Stimulated activated naive CD8-positive, alpha-beta T cell treated with anti-CD3 and anti-CD28 coated beads, Interleukin-15, amount 100 ng/mL, for 72 hours (primary cell): ENCODE measurements around the gene EPN3.

Experiments used
- ATAC-seq: fragments of 150-1000 bp; cut with Tn5 transposase; 2 replicates; pipeline ENCODE4 v1.10.0; 2021; ENCODE audit warnings: mild to moderate bottlenecking, moderate library complexity
- DNase-seq, 2 donors: peaks; one replicate each; pipeline ENCODE4 v3.0.0; 2021 to 2022
- H3K27ac Mint-ChIP-seq, 2 donors: one replicate each; pipeline ENCODE4 v1.8.0; 2022; ENCODE audit warnings: mild to moderate bottlenecking in 2 of 2, mixed read lengths in 2 of 2, moderate library complexity in 2 of 2
- H3K27me3 Mint-ChIP-seq: one replicate; pipeline ENCODE4 v1.8.0; 2022; ENCODE audit warnings: mixed read lengths
- H3K4me1 Mint-ChIP-seq: one replicate; pipeline ENCODE4 v1.8.0; 2022; ENCODE audit warnings: mild to moderate bottlenecking, mixed read lengths
- H3K4me3 Mint-ChIP-seq, 2 donors: one replicate each; pipeline ENCODE4 v1.8.0; 2022; ENCODE audit warnings: mild to moderate bottlenecking in 2 of 2, mixed read lengths in 2 of 2, moderate library complexity in 1 of 2
- H3K9me3 Mint-ChIP-seq, 2 donors: one replicate each; pipeline ENCODE4 v1.8.0; 2022; ENCODE audit warnings: mixed read lengths in 2 of 2

Gene EPN3

GRCh38 chr17:50502301-50502990, 30.1 kb upstream of the EPN3 start:
- H3K4me1 Mint-ChIP-seq, result peaks cover 23% of the 10 kb centered on the region

GRCh38 chr17:50505591-50506130, 26.9 kb upstream of the EPN3 start:
- H3K4me1 Mint-ChIP-seq, result peaks cover 50% of the 10 kb centered on the region
- no peak overlapping the region for H3K27ac Mint-ChIP-seq
- H3K9me3 Mint-ChIP-seq, result no peaks in the 10 kb centered on the region
- ATAC-seq (no peak), DNase-seq (no peak)
- no peak overlapping the region for H3K4me3 Mint-ChIP-seq
- H3K27me3 Mint-ChIP-seq, result no peaks in the 10 kb centered on the region

More at GRCh38 chr17:50502301-50502990, 30.1 kb upstream of the EPN3 start:
- DNase-seq (no peak), ATAC-seq (no peak)
- Mint-ChIP-seq H3K4me3 (no peak overlapping the region), H3K27me3 (no peaks in the 10 kb centered on the region), H3K9me3 (no peaks in the 10 kb centered on the region), H3K27ac (no peak overlapping the region)

GRCh38 chr17:50506298-50506697, 26.2 kb upstream of the EPN3 start:
- no peak overlapping the region for H3K27ac Mint-ChIP-seq
- no peaks in the 10 kb centered on the region for H3K27me3 Mint-ChIP-seq
- peaks cover 56% of the 10 kb centered on the region for H3K4me1 Mint-ChIP-seq
- no peak overlapping the region for H3K4me3 Mint-ChIP-seq
- no peaks in the 10 kb centered on the region for H3K9me3 Mint-ChIP-seq
- DNase-seq (no peak), ATAC-seq (no peak)

DNA sequence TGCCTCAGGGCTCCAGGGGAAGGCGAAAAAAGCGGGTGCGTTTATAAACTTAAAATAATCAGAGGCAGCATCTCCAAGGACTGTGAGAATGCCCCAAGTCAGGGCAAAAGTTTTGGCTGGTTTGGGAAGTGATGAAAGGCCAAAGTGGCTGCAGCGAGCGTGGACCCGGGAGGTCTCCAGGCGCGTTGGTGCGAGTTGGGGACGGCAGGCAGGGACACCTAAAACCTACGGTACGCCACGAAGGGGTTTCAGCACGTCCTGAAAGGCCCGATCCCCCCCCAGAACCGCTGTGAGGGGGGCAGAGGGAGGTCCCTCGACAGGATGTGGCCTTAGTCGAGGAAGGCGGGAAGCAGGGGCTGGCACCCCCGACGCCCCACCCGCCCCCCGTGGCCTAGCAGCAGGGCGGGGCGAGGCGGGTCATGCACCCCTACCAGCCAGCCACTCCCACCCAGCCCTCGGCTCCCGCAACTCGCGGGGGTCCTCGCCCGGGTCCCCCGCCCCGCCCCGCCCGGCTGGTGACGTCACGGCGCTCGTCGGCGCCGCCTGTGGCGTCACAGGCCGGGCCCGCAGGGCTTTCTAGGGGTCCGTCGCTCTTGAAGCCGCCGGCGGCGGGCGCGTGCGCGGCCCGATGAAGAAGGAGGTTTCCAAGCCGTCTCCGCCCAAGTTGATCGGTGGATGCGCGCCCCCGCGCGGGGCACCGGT, 24.5 kb upstream of the EPN3 start, which contains the start of gene MYCBPAP:
Gene MYCBPAP (plus strand): TSS at position 569 of the 702 bp plus-strand sequence. CDS start 236 bp downstream, outside the sequence.
- Mint-ChIP-seq H3K9me3 (no peaks in the 10 kb centered on the region), H3K4me1 (peaks cover 64% of the 10 kb centered on the region), H3K4me3 (peak within 1 kb of the TSS; percentile 95), H3K27ac (peak within 1 kb of the TSS; percentile 92 to 94), H3K27me3 (no peaks in the 10 kb centered on the region)
- ATAC-seq (peak; percentile 78), DNase-seq (peak; percentile 81 to 84)

- Mint-ChIP-seq H3K27ac (peak overlapping the region; percentile 60 to 92), H3K27me3 (no peaks in the 10 kb centered on the region), H3K4me1 (peaks cover 59% of the 10 kb centered on the region), H3K9me3 (no peaks in the 10 kb centered on the region), H3K4me3 (peak overlapping the region; percentile 95)
- DNase-seq, result no peak
- no peak for ATAC-seq
Measured at GRCh38 chr17:50508573-50509460, 23.7 kb upstream of the EPN3 start.

GRCh38 chr17:50511058-50511457, 21.5 kb upstream of the EPN3 start:
- no peaks in the 10 kb centered on the region for H3K9me3 Mint-ChIP-seq
- peak overlapping the region in 1 of 2 donors; percentile 81 for H3K27ac Mint-ChIP-seq
- H3K4me3 Mint-ChIP-seq, result peak overlapping the region; percentile 9 to 27
- DNase-seq (peak; percentile 43 to 73), ATAC-seq (peak; percentile 87)
- peaks cover 48% of the 10 kb centered on the region for H3K4me1 Mint-ChIP-seq
- H3K27me3 Mint-ChIP-seq, result no peaks in the 10 kb centered on the region

GRCh38 chr17:50513495-50513894, 19.0 kb upstream of the EPN3 start:
- no peaks in the 10 kb centered on the region for H3K9me3 Mint-ChIP-seq
- no peaks in the 10 kb centered on the region for H3K27me3 Mint-ChIP-seq
- no peak overlapping the region for H3K27ac Mint-ChIP-seq
- peaks cover 40% of the 10 kb centered on the region for H3K4me1 Mint-ChIP-seq
- ATAC-seq (no peak), DNase-seq (no peak)
- no peak overlapping the region for H3K4me3 Mint-ChIP-seq

DNA sequence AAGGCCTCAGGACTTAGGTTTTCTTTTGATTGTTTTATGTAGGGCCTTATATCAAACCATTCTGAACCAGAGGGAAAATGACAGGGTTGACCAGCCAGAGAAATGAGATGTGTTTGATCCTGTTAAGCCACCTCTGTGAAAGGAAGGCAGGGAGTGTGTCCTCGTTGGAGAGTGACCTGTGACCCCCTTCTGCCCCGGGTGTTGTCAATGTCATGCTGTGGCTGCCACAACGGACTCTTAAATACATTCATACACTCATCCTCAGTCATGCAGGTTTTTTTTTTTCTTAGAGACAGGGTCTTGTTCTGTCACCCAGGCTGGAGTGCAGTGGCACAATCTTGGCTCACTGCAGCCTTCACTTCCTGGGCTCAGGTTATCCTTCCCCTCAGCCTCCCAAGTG, 18.1 kb upstream of the EPN3 start:
- ATAC-seq (no peak), DNase-seq (no peak)
- Mint-ChIP-seq H3K27ac (no peak overlapping the region), H3K4me1 (peaks cover 31% of the 10 kb centered on the region), H3K9me3 (no peaks in the 10 kb centered on the region), H3K27me3 (no peaks in the 10 kb centered on the region), H3K4me3 (no peak overlapping the region)

DNA sequence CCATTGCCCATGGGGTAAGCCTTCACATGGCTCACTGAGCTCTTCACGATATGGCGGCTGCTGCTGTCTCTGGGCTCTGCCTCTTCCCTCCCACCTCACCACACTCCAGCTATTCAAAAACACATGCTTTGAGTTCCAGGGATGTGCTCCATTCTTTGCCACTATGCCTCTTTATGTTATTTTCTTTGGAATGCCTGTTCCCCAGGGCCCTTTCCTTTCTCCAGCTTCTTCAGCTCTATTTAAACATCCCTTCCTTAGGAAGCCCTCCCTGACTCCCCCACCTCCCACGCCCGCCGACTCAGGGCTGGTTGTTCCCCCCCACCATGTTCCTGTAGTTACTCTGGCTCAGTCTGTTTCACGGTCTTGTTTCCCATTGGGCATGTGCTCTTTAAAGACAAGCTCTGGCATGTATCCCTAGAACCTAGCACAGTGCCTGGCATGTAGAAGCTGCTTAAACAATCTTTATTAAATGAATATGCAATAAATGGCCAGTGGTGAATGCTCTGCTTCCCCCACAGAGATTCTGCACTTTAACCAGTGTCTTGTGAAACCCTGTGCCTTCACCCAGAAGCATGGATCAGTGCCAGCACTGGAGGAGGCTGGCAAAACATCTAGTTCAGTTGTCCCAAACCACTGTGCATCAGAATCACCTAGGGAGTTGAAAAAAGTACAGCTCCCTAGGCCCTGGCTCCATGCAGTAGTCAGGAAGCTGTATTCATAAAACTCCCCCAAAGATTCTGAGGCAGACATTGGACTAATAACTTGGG, 17.4 kb upstream of the EPN3 start:
- H3K4me3 Mint-ChIP-seq, result no peak overlapping the region
- no peaks in the 10 kb centered on the region for H3K9me3 Mint-ChIP-seq
- no peaks in the 10 kb centered on the region for H3K27me3 Mint-ChIP-seq
- peaks cover 24% of the 10 kb centered on the region for H3K4me1 Mint-ChIP-seq
- peak overlapping the region in 1 of 2 donors; percentile 42 for H3K27ac Mint-ChIP-seq
- ATAC-seq (no peak), DNase-seq (no peak)

- H3K9me3 Mint-ChIP-seq, result no peaks in the 10 kb centered on the region
- no peak overlapping the region for H3K27ac Mint-ChIP-seq
- DNase-seq (no peak), ATAC-seq (no peak)
- no peaks in the 10 kb centered on the region for H3K27me3 Mint-ChIP-seq
- peaks cover 6% of the 10 kb centered on the region for H3K4me1 Mint-ChIP-seq
- no peak overlapping the region for H3K4me3 Mint-ChIP-seq
Measured at GRCh38 chr17:50517011-50517410, 15.5 kb upstream of the EPN3 start.

- no peaks in the 10 kb centered on the region for H3K27me3 Mint-ChIP-seq
- DNase-seq, result no peak
- no peak overlapping the region for H3K4me3 Mint-ChIP-seq
- H3K27ac Mint-ChIP-seq, result no peak overlapping the region
- H3K9me3 Mint-ChIP-seq, result no peaks in the 10 kb centered on the region
- no peak for ATAC-seq
- H3K4me1 Mint-ChIP-seq, result no peaks in the 10 kb centered on the region
Measured at GRCh38 chr17:50517504-50518383, 14.8 kb upstream of the EPN3 start.

DNA sequence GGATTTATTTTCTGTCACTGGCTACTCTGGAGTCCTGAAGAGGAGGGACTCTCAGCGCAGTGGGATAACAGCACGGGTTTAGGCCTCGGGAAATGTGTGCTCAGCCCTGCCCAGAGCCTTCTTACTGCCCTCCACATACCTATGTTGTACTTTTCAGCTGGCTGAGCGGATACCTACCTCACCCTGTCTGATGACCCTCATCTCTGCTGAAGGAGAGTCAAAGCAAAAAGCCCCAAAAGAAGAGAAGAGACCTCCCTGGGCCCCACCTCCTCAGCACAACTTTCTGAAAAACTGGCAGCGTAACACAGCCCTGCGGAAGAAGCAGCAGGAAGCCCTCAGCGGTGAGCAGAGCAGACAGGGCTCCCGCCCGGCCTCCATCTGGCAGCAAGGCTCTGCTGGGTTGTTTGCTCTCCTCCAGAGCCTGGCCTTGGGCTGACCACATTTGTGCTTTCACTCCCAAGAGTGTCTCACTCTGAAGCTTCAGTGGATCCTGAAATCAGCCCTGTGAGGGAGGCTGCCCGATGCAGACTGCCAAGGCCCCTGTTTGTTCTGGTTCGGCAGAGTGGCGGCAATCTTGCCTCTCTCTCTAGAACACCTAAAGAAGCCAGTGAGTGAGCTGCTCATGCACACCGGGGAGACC, 14.0 kb upstream of the EPN3 start:
- no peaks in the 10 kb centered on the region for H3K27me3 Mint-ChIP-seq
- peak overlapping the region in 1 of 2 donors; percentile 61 for H3K27ac Mint-ChIP-seq

GRCh38 chr17:50519141-50519834, 13.2 kb upstream of the EPN3 start:
- no peak overlapping the region for H3K27ac Mint-ChIP-seq
- ATAC-seq (no peak), DNase-seq (no peak)
- H3K27me3 Mint-ChIP-seq, result no peaks in the 10 kb centered on the region
- H3K4me1 Mint-ChIP-seq, result no peaks in the 10 kb centered on the region
- no peak overlapping the region for H3K4me3 Mint-ChIP-seq
- no peaks in the 10 kb centered on the region for H3K9me3 Mint-ChIP-seq

More for the DNA sequence above, 14.0 kb upstream of the EPN3 start:
- no peak for ATAC-seq
- Mint-ChIP-seq H3K9me3 (no peaks in the 10 kb centered on the region), H3K4me3 (no peak overlapping the region), H3K4me1 (no peaks in the 10 kb centered on the region)
- DNase-seq, result no peak
